HG03457 (cell line): Measurements from ENCODE around the gene ASTL.

ENCODE experiments used
- ATAC-seq: cut with Tn5 transposase; IDR thresholded peaks from one replicate; pipeline ENCODE4 v1.9.1; 2021; ENCODE audit warnings: moderate number of reproducible peaks; ENCODE audit not compliant: unreplicated experiment

ASTL gene

DNA sequence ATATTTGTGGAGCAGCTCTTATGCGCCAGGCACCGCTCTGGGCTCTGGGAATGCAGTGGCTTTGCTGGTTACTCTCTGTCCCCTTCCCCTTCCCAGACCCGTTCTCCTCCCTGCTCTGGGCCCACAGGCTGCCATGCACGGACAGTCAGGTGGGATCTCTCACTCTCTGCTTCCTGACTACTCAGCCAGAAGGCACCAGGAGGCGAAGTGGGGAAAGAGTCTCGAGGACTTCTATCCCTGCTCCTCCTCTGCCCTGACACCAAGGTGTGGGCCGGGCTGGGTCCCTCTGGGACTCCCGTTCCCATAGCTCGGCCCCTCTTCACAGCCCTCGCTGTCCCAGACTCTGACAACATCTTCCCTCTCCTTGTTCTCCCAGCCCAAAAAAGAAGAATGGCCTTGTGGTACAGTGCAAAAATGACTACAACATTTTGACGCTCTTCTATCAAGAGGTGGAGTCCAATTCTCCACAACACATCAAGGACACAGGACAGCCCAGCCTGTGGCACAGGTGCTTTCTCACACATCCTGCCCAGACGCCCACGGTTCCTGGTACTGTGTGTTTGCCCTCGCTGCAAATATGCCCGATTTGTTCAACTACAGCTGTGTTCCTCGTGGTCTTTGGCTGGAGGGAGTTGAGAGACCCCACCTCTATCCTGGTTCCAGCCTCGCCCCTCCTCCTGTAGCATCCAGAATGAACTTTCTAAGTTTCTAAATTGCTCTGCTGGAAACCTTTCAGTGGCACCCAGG, 21.0 kb upstream of the ASTL start:
- ATAC-seq: no peak

- ATAC-seq: no peak
Observed at GRCh38 chr2:96158554-96158940, 20.2 kb upstream of the ASTL start.

DNA sequence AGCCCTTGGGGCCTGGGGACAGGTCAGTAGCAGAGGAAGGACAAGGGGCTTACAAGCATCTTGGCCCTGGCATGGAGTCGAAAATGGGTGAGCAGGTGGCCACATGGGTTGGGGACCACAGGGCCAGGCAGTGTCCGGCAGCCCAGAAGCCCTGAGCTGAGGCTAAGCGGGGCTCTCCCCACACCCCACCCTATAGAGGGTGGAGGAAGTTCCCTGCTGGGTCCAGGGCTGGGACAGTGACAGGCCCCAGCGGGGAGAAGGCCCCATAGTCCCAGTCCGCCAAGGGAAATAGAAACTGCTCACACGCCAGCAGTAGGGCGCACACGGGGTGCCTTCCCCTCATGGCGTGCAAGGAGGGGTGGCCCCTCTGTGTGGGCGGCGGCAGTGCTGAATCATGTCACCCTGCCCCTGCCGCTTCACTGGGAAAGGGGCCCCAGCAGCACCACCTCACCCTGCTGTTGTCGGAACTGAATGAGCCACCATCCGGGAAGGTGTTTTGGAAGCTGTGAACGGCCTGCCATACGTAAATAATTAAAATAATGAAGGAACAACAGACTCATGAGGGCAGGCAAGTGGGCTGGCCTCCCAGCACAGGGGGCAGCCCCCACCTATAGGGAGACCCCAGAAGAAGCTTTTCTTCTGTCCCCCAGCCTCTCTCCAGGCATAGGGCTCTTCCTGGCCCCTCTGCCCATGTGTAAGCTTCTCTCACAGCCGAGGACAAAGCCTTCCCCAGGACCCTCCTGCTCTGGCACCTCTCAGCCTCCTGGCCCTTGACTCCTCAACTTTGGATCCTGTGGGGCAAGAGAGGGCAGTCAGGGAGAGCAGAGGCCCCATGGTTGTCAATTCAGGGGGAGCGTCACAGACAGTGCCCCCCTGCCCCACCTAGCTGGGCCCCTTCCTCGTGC, 19.6 kb upstream of the ASTL start:
- peak; percentile 45 for ATAC-seq

GRCh38 chr2:96156926-96157648, 18.8 kb upstream of the ASTL start:
- ATAC-seq: peak; percentile 36

- ATAC-seq: no peak
Observed at GRCh38 chr2:96156011-96156820, 17.9 kb upstream of the ASTL start.

GRCh38 chr2:96154506-96155380, 16.4 kb upstream of the ASTL start:
- ATAC-seq: no peak

DNA sequence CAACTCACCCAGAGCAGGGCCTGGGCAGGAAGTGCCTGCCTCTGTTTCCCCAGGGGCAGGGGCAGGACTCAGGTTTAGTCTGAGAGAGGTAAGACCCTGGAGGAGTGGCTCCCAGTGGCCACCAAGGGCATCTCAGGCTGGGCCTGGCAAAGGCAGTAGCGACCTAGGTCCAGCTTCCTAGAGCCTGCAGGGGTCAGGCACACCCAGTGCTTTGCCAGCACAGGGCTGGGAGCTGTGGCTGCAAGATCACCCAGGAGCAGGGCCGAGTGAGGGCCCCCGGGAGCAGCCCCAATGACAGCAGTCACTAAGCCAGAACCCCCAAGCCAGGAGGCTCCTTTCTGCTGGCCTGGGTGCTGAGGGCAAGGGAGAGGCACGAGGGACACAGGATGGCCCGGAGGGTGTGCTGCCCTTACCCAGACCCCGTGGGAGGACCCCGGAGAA, 15.7 kb upstream of the ASTL start:
- ATAC-seq: no peak

DNA sequence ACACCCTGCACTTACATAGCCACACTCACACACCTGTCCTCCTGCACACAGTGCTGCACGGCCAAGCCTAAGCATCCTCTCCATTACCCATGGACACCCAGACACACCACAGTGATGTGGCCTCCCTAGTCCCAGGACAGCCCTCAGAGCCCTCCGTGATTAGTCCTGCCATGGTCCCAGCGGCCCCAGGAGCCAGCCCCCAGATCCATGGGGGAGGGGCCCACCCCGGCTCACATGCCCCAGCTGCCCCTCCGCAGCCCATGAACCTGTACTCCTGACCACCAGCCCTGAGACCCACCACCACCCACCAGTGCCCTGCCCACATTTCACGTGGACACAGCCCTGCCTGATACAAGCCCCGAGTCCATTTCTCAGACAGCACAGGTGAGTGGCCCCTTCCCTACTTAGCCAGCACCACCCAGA, 15.0 kb upstream of the ASTL start:
- ATAC-seq: no peak

GRCh38 chr2:96152304-96153161, 14.2 kb upstream of the ASTL start:
- no peak for ATAC-seq

GRCh38 chr2:96151595-96152303, 13.4 kb upstream of the ASTL start:
- no peak for ATAC-seq

DNA sequence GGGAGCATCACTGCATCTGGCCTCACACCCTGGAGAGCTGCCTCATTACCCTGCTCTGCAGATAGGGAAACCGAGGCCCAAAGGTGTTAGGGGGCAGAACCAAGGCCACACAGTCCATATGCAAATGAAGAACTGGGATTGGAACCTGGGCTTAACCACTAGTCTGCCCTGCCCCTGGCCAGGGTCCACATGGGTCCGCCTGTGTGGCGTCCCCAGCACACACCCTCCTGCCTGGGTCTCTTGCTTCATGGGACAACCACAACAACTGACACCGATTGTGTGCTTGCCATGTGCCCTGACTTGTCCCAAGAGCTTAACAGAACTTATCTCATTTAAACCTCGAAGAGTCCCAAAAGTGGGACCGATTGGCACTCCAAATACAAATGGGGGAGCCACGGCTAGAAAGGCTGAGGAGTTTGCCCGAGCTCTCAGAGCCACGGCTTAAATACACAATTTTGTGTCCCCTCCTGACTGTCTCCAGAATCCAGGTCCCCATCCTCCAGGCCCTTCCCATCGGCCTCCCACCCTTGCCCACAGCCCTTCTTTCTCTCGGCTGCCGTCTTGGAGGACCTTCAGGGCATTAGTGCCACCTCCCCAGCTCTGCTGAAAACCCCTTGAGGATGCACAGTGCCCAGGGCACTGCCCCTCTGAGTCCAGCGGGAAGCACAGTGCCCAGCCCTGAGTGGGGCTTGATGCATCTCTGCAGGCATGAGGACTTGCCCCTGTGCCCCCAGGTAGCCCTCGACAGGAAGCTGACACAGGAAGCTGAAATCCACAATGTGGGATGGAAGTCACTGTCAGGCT, 12.7 kb upstream of the ASTL start:
- no peak for ATAC-seq

DNA sequence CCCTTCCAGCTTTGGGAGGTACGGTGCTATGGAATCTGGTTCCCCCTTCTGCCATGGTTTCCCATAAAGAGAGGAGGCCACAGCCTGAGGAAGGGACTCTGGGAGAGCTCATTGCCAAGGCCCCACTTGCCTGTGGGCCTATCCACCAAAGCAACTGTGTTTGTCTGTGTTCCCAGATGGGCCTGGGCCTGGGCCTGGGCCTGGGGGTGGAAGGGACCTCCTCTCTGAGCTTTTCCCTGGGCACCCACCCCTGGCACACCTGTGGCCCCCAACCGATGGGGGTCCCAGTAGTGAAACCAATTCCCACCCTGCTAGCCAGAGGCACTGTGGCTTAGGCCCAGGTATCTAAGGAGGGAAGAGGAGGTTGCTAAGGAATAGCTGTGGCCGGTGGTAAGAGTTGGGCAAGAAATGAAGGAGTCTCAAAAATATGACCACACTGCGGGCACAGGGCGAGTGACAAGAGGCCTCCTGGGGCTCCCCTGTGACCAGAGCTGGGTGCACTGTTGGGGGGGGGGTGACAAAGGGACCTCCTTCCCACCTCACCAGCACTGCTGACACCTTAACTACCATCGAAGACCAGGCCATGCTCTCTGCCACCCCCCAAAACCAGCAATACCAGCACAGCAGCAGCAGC, 11.8 kb upstream of the ASTL start:
- no peak for ATAC-seq

- peak; percentile 27 for ATAC-seq
Observed at GRCh38 chr2:96148410-96149217, 10.3 kb upstream of the ASTL start.

DNA sequence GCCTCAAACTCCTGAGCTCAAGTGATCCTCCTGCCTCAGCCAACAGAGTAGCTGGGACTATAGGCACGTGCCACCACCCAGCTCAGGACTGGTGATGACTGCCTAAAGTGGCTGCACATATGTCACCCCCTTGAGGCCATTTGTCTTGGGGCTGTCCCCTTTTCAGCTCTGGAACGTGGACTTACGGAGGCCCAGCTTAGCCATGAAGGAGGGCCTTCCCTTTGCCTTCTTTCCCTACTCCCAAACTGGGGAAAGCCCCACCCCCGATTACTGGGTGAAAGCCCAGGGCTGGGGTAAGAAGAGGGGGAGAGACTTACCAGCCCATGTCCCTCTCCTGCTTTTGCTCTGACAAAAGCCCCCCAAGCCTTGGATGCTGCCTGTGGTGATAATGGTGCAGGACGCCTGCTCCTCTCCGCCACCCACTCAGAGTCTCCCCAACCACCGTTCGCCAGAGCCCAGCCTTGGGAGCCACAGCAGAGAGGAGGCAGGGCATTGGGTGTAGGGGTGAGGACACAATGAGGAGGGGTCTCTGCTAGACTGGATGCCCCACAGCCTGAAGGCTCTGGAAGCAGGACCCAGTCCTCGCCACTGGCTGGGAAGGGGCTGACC, 9.4 kb upstream of the ASTL start:
- ATAC-seq: no peak

- ATAC-seq: no peak
Observed at GRCh38 chr2:96146881-96147592, 8.7 kb upstream of the ASTL start.
